A549 (cell line): ENCODE results near the gene TSEN54. TPM values are rescaled to one million over a fixed set of nuclear protein-coding genes. Genes with fewer than 3 reads are reported as not detected.

Source experiments
- ATAC-seq, 2 experiments: fragments of 200-7000 bp in 1 of 2; fragments of >200 bp in 1 of 2; cut with Nextera tagmentation in 1 of 2; cut with Tn5 transposase in 1 of 2; 3 replicates each; pipeline versions ENCODE4 v1.8.0 to v1.9.1; 2018 to 2020; ENCODE audit warnings: mild to moderate bottlenecking in 1 of 2, moderate library complexity in 1 of 2
- CTCF ChIA-PET: fragments of 300-600 bp; sonication (Branson Sonifier 250); formaldehyde crosslinking; extraction: SDS; loops from one replicate; lab custom pipeline; 2021; ENCODE audit warnings: antibody characterized with exemption, inconsistent platforms; lab: Yijun Ruan, JAX
- POLR2A ChIA-PET: fragments of 350-600 bp; formaldehyde crosslinking; extraction: SDS; loops from one replicate; lab custom pipeline; 2021; ENCODE audit warnings: antibody characterized with exemption, inconsistent platforms; lab: Yijun Ruan, JAX
- DNase-seq, 2 experiments: peaks; one replicate each; pipeline versions ENCODE4 v3.0.0 to v3.0.0-alpha.2; 2011 to 2016; ENCODE audit warnings: low read depth in 1 of 2, low spot score in 1 of 2
- FAIRE-seq: peaks from 2 replicates; lab custom pipeline; 2011; peaks lifted over from hg19 to GRCh38; lab: Jason Lieb, UNC
- H3K27ac ChIP-seq, 2 experiments: fragments of >200 bp; sonication (Bioruptor Twin); formaldehyde crosslinking; 3 replicates each; pipeline ENCODE4 v1.5.1; 2016 to 2017
- H3K4me1 ChIP-seq: fragments of >200 bp; sonication (Bioruptor Twin); formaldehyde crosslinking; 3 replicates; pipeline ENCODE4 v1.6.1; 2016
- H3K4me2 ChIP-seq: fragments of >200 bp; sonication (Bioruptor Twin); formaldehyde crosslinking; 3 replicates; pipeline ENCODE4 v1.6.1; 2016
- H3K4me3 ChIP-seq: fragments of >200 bp; sonication (Bioruptor Twin); formaldehyde crosslinking; 3 replicates; pipeline ENCODE4 v1.5.1; 2016
- H3K9me3 ChIP-seq: fragments of >200 bp; sonication (Bioruptor Twin); formaldehyde crosslinking; 3 replicates; pipeline ENCODE4 v1.6.1; 2016
- CBX2 ChIP-seq: fragments of 200-600 bp; sonication (generic); IDR thresholded peaks from 2 replicates; pipeline ENCODE4 v1.6.1; 2016; ENCODE audit warnings: low read depth, mild to moderate bottlenecking, borderline replicate concordance
- CBX8 ChIP-seq: fragments of 200-600 bp; sonication (generic); IDR thresholded peaks from 2 replicates; pipeline ENCODE4 v1.6.1; 2016
- CHD2 ChIP-seq: fragments of 150-350 bp; IDR thresholded peaks from 2 replicates; pipeline ENCODE4 v1.6.1; 2014; ENCODE audit warnings: low read length; ENCODE audit not compliant: partially characterized antibody
- CTCF ChIP-seq: fragments of >200 bp; sonication (Bioruptor Twin); formaldehyde crosslinking; IDR thresholded peaks from 3 replicates; pipeline ENCODE4 v1.5.1; 2016
- E2F6 ChIP-seq: IDR thresholded peaks from 2 replicates; pipeline ENCODE4 v1.6.1; 2012; ENCODE audit warnings: low read depth, borderline replicate concordance
- EP300 ChIP-seq, 2 experiments: fragments of >200 bp; sonication (Bioruptor Twin); formaldehyde crosslinking; IDR thresholded peaks; 2 replicates in 1 of 2; 3 replicates in 1 of 2; pipeline ENCODE4 v1.6.1; 2016 to 2017
- ESRRA ChIP-seq: fragments of 150-350 bp; IDR thresholded peaks from 2 replicates; pipeline ENCODE4 v1.6.1; 2014; ENCODE audit warnings: mild to moderate bottlenecking, low read length, borderline replicate concordance
- FOSL2 ChIP-seq, 2 experiments: fragments of 450-650 bp in 1 of 2; fragments of >200 bp in 1 of 2; sonication (Bioruptor Twin) in 1 of 2; formaldehyde crosslinking; IDR thresholded peaks; 2 replicates each; pipeline versions ENCODE4 v1.5.0 to v1.6.1; 2016 to 2020; ENCODE audit warnings: mild to moderate bottlenecking in 1 of 2, moderate library complexity in 1 of 2
- GATA3 ChIP-seq: IDR thresholded peaks from 2 replicates; pipeline ENCODE4 v1.6.1; 2012; ENCODE audit warnings: borderline replicate concordance
- HDAC2 ChIP-seq: fragments of 200-600 bp; sonication (generic); IDR thresholded peaks from 2 replicates; pipeline ENCODE4 v1.6.1; 2016
- HOXB13 ChIP-seq: fragments of 250-450 bp; sonication (Bioruptor Pico); IDR thresholded peaks from 2 replicates; pipeline ENCODE4 v1.5.0; 2020; ENCODE audit warnings: low read depth, mild to moderate bottlenecking, moderate library complexity
- JUN ChIP-seq, 2 experiments: fragments of >200 bp; sonication (Bioruptor Twin); formaldehyde crosslinking; IDR thresholded peaks; 2 replicates in 1 of 2; 3 replicates in 1 of 2; pipeline ENCODE4 v1.6.1; 2016 to 2017
- KDM1A ChIP-seq: fragments of 200-600 bp; sonication (generic); IDR thresholded peaks from 2 replicates; pipeline ENCODE4 v1.6.1; 2016; ENCODE audit warnings: low read depth, mild to moderate bottlenecking
- MAFK ChIP-seq: fragments of 450-650 bp; IDR thresholded peaks from 2 replicates; pipeline ENCODE4 v1.6.1; 2014; ENCODE audit not compliant: partially characterized antibody
- MAX ChIP-seq: IDR thresholded peaks from 2 replicates; pipeline ENCODE4 v1.6.1; 2012
- MAZ ChIP-seq: fragments of 150-350 bp; IDR thresholded peaks from 2 replicates; pipeline ENCODE4 v1.6.1; 2014; ENCODE audit warnings: antibody characterized with exemption, low read depth, low read length, borderline replicate concordance
- NFE2L2 ChIP-seq: fragments of 150-350 bp; conservative IDR thresholded peaks from 2 replicates; pipeline ENCODE4 v1.6.1; 2014; ENCODE audit warnings: low read length
- NPAS2 ChIP-seq: fragments of 250-450 bp; sonication (Bioruptor Pico); IDR thresholded peaks from 2 replicates; pipeline ENCODE4 v1.8.0; 2022; ENCODE audit warnings: mild to moderate bottlenecking, moderate library complexity, borderline replicate concordance
- PHF8 ChIP-seq: fragments of 200-600 bp; sonication (generic); IDR thresholded peaks from 2 replicates; pipeline ENCODE4 v1.6.1; 2016; ENCODE audit warnings: low read depth, mild to moderate bottlenecking, antibody characterized with exemption, moderate library complexity, borderline replicate concordance
- RAD21 ChIP-seq, 2 experiments: fragments of >200 bp in 1 of 2; sonication (Bioruptor Twin) in 1 of 2; formaldehyde crosslinking in 1 of 2; IDR thresholded peaks in 1 of 2; conservative IDR thresholded peaks in 1 of 2; 2 replicates in 1 of 2; 3 replicates in 1 of 2; pipeline ENCODE4 v1.6.1; 2012 to 2018; ENCODE audit warnings: inconsistent platforms in 1 of 2
- RCOR1 ChIP-seq: fragments of 150-350 bp; IDR thresholded peaks from 2 replicates; pipeline ENCODE4 v1.6.1; 2014; ENCODE audit warnings: antibody characterized with exemption, low read length, low read depth
- RNF2 ChIP-seq: fragments of 200-600 bp; sonication (generic); IDR thresholded peaks from 2 replicates; pipeline ENCODE4 v1.6.1; 2016; ENCODE audit warnings: low read depth, mild to moderate bottlenecking, antibody characterized with exemption, moderate library complexity, borderline replicate concordance
- SMC3 ChIP-seq: fragments of >200 bp; sonication (Bioruptor Twin); formaldehyde crosslinking; IDR thresholded peaks from 3 replicates; pipeline ENCODE4 v1.6.1; 2018; ENCODE audit warnings: inconsistent platforms
- ZNF302 ChIP-seq: fragments of 250-450 bp; sonication (Bioruptor Pico); IDR thresholded peaks from 2 replicates; pipeline ENCODE4 v1.9.0; 2021; ENCODE audit warnings: inconsistent platforms, mild to moderate bottlenecking, moderate library complexity
- ZSCAN20 ChIP-seq: fragments of 250-450 bp; sonication (Bioruptor Pico); IDR thresholded peaks from 2 replicates; pipeline ENCODE4 v1.8.0; 2022; ENCODE audit warnings: mild to moderate bottlenecking, moderate library complexity
- WGBS: methylation state at CpG from one replicate; pipeline ENCODE4 v1.1.6; 2017; ENCODE audit errors: missing lambda C conversion rate; 5-methylcytosine and 5-hydroxymethylcytosine counted together
- polyA plus RNA-seq, 4 experiments: library from polyadenylated mRNA; depleted of rRNA in 3 of 4; stranded (reverse); fragments of >200 nt; fragmentation: RNase III in 1 of 4; extraction: RNeasy Plus Mini Kit Qiagen cat#74134 plus additional on column Dnase treatment in 1 of 4; gene quantifications; 2 replicates in 3 of 4; 3 replicates in 1 of 4; pipeline ENCODE4 v1.2.3, GENCODE V29; 2011 to 2017
- TF ChIP-seq, protein P1 (sequence below): fragments of 250-450 bp; sonication (Bioruptor Pico); IDR thresholded peaks from 2 replicates; pipeline ENCODE4 v1.5.0; 2021; ENCODE audit warnings: mild to moderate bottlenecking, moderate library complexity, borderline replicate concordance
- TF ChIP-seq, protein P2 (sequence below): fragments of 450-650 bp; IDR thresholded peaks from 2 replicates; pipeline ENCODE4 v1.6.1; 2014; ENCODE audit warnings: antibody characterized with exemption

The TSEN54 gene
- polyA plus RNA-seq, 2 of the 4 experiments (the other 2 are of a cell fraction) = 24.8 to 38.4 TPM

DNA sequence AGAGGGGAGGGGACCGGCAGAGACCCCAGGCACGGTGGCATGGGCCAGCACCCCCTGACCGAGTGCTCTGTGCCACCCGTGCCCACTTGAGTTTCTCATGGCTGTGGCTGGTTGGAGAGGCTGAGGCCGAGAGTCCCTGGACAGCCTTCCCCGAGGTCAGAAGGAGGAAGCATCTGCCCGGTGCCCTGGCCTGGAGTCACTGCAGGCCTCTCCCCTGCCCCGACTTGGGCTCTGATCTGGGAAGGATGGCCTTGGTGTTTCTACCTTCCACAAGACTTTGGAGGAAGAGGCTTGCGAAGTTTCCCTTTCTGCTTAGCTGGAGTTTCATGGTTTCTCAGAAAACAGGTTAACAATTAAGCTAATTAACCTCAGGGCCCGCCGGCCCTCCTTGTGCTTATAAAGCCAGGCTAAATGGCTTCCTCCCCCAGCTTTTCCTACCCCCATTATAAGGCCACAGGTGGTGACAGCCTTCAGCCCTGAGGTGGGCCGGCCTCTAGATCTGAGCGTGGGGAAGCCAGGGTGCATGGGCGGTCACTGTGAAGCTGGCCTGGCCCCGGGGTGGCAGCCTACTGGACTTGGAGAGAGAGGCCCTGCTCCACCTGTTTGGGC lies 26.5 kb downstream of the TSEN54 start:
- Histone ChIP-seq H3K4me1 (peaks cover 18% of the 10 kb centered on the region), H3K4me3 (no peak overlapping the region), H3K9me3 (no peaks in the 10 kb centered on the region), H3K4me2 (no peak overlapping the region), H3K27ac (0 out of 6 replicates have a peak overlapping the region, but pooled peaks of 1 of the 2 experiments have one; percentile 11)
- TF ChIP-seq MAX = no peak
- TF ChIP-seq SMC3 = no peak
- TF ChIP-seq ESRRA = no peak
- TF ChIP-seq, protein P1, sequence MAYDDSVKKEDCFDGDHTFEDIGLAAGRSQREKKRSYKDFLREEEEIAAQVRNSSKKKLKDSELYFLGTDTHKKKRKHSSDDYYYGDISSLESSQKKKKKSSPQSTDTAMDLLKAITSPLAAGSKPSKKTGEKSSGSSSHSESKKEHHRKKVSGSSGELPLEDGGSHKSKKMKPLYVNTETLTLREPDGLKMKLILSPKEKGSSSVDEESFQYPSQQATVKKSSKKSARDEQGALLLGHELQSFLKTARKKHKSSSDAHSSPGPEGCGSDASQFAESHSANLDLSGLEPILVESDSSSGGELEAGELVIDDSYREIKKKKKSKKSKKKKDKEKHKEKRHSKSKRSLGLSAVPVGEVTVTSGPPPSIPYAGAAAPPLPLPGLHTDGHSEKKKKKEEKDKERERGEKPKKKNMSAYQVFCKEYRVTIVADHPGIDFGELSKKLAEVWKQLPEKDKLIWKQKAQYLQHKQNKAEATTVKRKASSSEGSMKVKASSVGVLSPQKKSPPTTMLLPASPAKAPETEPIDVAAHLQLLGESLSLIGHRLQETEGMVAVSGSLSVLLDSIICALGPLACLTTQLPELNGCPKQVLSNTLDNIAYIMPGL (CRISPR knock-in tag) = no peak
- no peak for TF ChIP-seq EP300 (IDR thresholded peaks at IDR 0.05)
- no peak for TF ChIP-seq JUN (IDR thresholded peaks at IDR 0.05)
- no peak for TF ChIP-seq HOXB13
- no peak for TF ChIP-seq CHD2
- no peak for TF ChIP-seq CBX8
- TF ChIP-seq KDM1A = no peak
- no peak for TF ChIP-seq RAD21 (conservative IDR thresholded peaks at IDR 0.05 in 1 of 2, IDR thresholded peaks at IDR 0.05 in 1 of 2)
- no peak for TF ChIP-seq ZSCAN20 (CRISPR knock-in tag)
- no peak for TF ChIP-seq ZNF302
- WGBS = 88% methylated on average over 14 of the region's 15 CpGs
- DNase-seq (no peak), FAIRE-seq (no peak), ATAC-seq (no peak)
- ChIA-PET POLR2A (no interaction called here), CTCF (interaction anchor here (0.5 to 1.8 kb wide), 12 partner anchors 10 to 132 kb away, joined by 3 to 8 read pairs (median 3); partner anchors contain the start of genes LLGL2, SMIM5 and TSEN54)

- no peak for ATAC-seq
- no peak for TF ChIP-seq CBX8
- TF ChIP-seq, protein P1 (CRISPR knock-in tag) = no peak
- TF ChIP-seq RCOR1 = no peak
- no peak for TF ChIP-seq GATA3
- TF ChIP-seq NPAS2 = no peak
- no peak for TF ChIP-seq HDAC2
- no peak for TF ChIP-seq MAX
- TF ChIP-seq RAD21 (conservative IDR thresholded peaks at IDR 0.05 in 1 of 2, IDR thresholded peaks at IDR 0.05 in 1 of 2) = no peak
- no peak for TF ChIP-seq FOSL2 (IDR thresholded peaks at IDR 0.05)
- no peak for TF ChIP-seq FOSL2 (CRISPR knock-in tag; IDR thresholded peaks at IDR 0.05)
- TF ChIP-seq MAZ = no peak
- no peak for TF ChIP-seq PHF8
- TF ChIP-seq RNF2 = no peak
- TF ChIP-seq MAFK = no peak
- no peak for TF ChIP-seq E2F6
- TF ChIP-seq CBX2 = no peak
- no peak for TF ChIP-seq CTCF
- no peak for TF ChIP-seq NFE2L2
- TF ChIP-seq ZSCAN20 (CRISPR knock-in tag) = no peak
- TF ChIP-seq, protein P2, sequence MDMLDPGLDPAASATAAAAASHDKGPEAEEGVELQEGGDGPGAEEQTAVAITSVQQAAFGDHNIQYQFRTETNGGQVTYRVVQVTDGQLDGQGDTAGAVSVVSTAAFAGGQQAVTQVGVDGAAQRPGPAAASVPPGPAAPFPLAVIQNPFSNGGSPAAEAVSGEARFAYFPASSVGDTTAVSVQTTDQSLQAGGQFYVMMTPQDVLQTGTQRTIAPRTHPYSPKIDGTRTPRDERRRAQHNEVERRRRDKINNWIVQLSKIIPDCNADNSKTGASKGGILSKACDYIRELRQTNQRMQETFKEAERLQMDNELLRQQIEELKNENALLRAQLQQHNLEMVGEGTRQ = no peak
- Histone ChIP-seq H3K4me3 (no peak overlapping the region), H3K4me2 (no peak overlapping the region), H3K27ac (no peak overlapping the region), H3K9me3 (no peaks in the 10 kb centered on the region), H3K4me1 (peaks cover 19% of the 10 kb centered on the region)
- no peak for DNase-seq
- 90% methylated on average over 8 of the region's 8 CpGs for WGBS
- CTCF ChIA-PET = interaction anchor here (0.7 to 1.4 kb wide), 3 partner anchors 14 to 222 kb away, joined by 3 read pairs; no protein-coding TSS in a partner anchor
- no peak for FAIRE-seq
- POLR2A ChIA-PET = no interaction called here
Measured at GRCh38 chr17:75544250-75544649, 27.9 kb downstream of the TSEN54 start.
